SK-N-SH treated with all-trans-retinoic acid at 6 μM for 48 hours (cell line): ENCODE measurements around the gene SFI1.
"Not testable (repeated sequence)": the region's sequence is repeated elsewhere in the genome, so short reads cannot be mapped to it uniquely, and the experiment has no call there.

Experiments
- ATAC-seq: fragments of 200-7000 bp; cut with Tn5 transposase; 3 replicates; pipeline ENCODE4 v1.9.1; 2020; ENCODE audit warnings: mild to moderate bottlenecking, moderate library complexity
- ARNTL ChIP-seq: fragments of 450-650 bp; formaldehyde crosslinking; IDR thresholded peaks from 2 replicates; pipeline ENCODE4 v1.5.0; 2020; ENCODE audit warnings: low read depth, mild to moderate bottlenecking, moderate library complexity, borderline replicate concordance
- BACH2 ChIP-seq: fragments of 250-450 bp; sonication (Bioruptor Pico); IDR thresholded peaks from 2 replicates; pipeline ENCODE4 v1.9.0; 2021; ENCODE audit warnings: mild to moderate bottlenecking, borderline replicate concordance
- CREB5 ChIP-seq: fragments of 250-450 bp; sonication (Bioruptor Pico); IDR thresholded peaks from 2 replicates; pipeline ENCODE4 v1.5.1; 2020; ENCODE audit warnings: low read depth, mild to moderate bottlenecking, moderate library complexity
- CSDC2 ChIP-seq: fragments of 250-450 bp; sonication (Bioruptor Pico); IDR thresholded peaks from 2 replicates; pipeline ENCODE4 v1.5.0; 2020; ENCODE audit warnings: mild to moderate bottlenecking, moderate library complexity
- ESRRG ChIP-seq: fragments of 250-450 bp; sonication (Bioruptor Pico); IDR thresholded peaks from 2 replicates; pipeline ENCODE4 v1.6.1; 2021; ENCODE audit warnings: mild to moderate bottlenecking
- GLIS3 ChIP-seq: fragments of 250-450 bp; sonication (Bioruptor Pico); IDR thresholded peaks from 2 replicates; pipeline ENCODE4 v1.5.0; 2020; ENCODE audit warnings: mild to moderate bottlenecking, moderate library complexity
- ISL1 ChIP-seq: fragments of 250-450 bp; sonication (Bioruptor Pico); IDR thresholded peaks from 2 replicates; pipeline ENCODE4 v2.1.2; 2022; ENCODE audit warnings: mild to moderate bottlenecking, moderate library complexity
- OSR1 ChIP-seq: fragments of 250-450 bp; sonication (Bioruptor Pico); IDR thresholded peaks from 2 replicates; pipeline ENCODE4 v1.8.0; 2022; ENCODE audit warnings: moderate library complexity, mild to moderate bottlenecking, inconsistent platforms
- PPARA ChIP-seq: fragments of 250-450 bp; sonication (Bioruptor Pico); IDR thresholded peaks from 2 replicates; pipeline ENCODE4 v1.5.0; 2020; ENCODE audit warnings: mild to moderate bottlenecking, borderline replicate concordance
- RARB ChIP-seq: fragments of 250-450 bp; sonication (Bioruptor Pico); IDR thresholded peaks from 2 replicates; pipeline ENCODE4 v1.8.0; 2021; ENCODE audit warnings: mild to moderate bottlenecking, moderate library complexity
- TOX ChIP-seq: fragments of 250-450 bp; sonication (Bioruptor Pico); IDR thresholded peaks from 2 replicates; pipeline ENCODE4 v1.8.0; 2021; ENCODE audit warnings: mild to moderate bottlenecking, moderate library complexity, borderline replicate concordance
- ZFP3 ChIP-seq: fragments of 250-450 bp; sonication (Bioruptor Pico); IDR thresholded peaks from 2 replicates; pipeline ENCODE4 v1.5.0; 2020; ENCODE audit warnings: mild to moderate bottlenecking, moderate library complexity
- ZFP30 ChIP-seq: fragments of 450-650 bp; formaldehyde crosslinking; IDR thresholded peaks from 2 replicates; pipeline ENCODE4 v1.5.0; 2022; ENCODE audit warnings: mild to moderate bottlenecking, moderate library complexity
- ZNF565 ChIP-seq: fragments of 450-650 bp; formaldehyde crosslinking; conservative IDR thresholded peaks from 2 replicates; pipeline ENCODE4 v1.5.0; 2020; ENCODE audit warnings: low read depth, mild to moderate bottlenecking, moderate library complexity
- ZNF8 ChIP-seq: fragments of 450-650 bp; formaldehyde crosslinking; IDR thresholded peaks from 2 replicates; pipeline ENCODE4 v1.5.0; 2020; ENCODE audit warnings: mild to moderate bottlenecking, moderate library complexity
- TF ChIP-seq, protein P1 (sequence below): fragments of 250-450 bp; sonication (Bioruptor Pico); IDR thresholded peaks from 2 replicates; pipeline ENCODE4 v1.5.1; 2021; ENCODE audit warnings: mild to moderate bottlenecking, moderate library complexity
- TF ChIP-seq, protein P2 (sequence below): fragments of 250-450 bp; sonication (Bioruptor Pico); IDR thresholded peaks from 2 replicates; pipeline ENCODE4 v1.8.0; 2021; ENCODE audit warnings: low read depth, mild to moderate bottlenecking, moderate library complexity, borderline replicate concordance
- TF ChIP-seq, protein P3 (sequence below): fragments of 250-450 bp; sonication (Bioruptor Pico); IDR thresholded peaks from 2 replicates; pipeline ENCODE4 v1.5.0; 2020; ENCODE audit warnings: mild to moderate bottlenecking, moderate library complexity

Gene SFI1

GRCh38 chr22:31497148-31497938 is 1.0 kb downstream of the SFI1 start (continued):
- TF ChIP-seq CREB5 (CRISPR knock-in tag), result no peak
- no peak for TF ChIP-seq ZFP30 (CRISPR knock-in tag)
- TF ChIP-seq ZNF8 (CRISPR knock-in tag), result no peak

DNA sequence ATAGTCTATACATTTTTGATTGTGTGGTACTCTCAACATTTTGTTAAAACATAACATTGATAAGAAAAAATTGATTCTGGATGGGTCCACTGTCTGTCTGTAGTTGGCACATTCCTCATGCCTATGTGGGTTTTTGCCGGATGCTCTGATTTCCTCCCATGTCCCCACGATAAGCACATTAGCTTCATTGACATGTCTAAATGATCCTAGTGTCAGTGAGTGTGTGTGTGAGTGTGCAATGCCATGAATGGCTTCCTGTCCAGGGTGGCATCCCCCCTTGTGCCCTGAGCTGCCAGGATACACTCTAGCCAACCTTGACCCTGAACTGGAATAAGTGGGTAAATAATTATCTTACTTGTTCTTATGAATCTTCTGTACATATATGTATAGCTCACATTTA is 5.4 kb downstream of the SFI1 start:
- no peak for ATAC-seq
- TF ChIP-seq OSR1 (CRISPR knock-in tag), result no peak
- TF ChIP-seq ZFP3, result no peak

GRCh38 chr22:31503211-31503964 is 7.1 kb downstream of the SFI1 start:
- TF ChIP-seq BACH2 (CRISPR knock-in tag) (no peak), ARNTL (no peak), RARB (CRISPR knock-in tag) (no peak), ZNF565 (no peak), TOX (CRISPR knock-in tag) (no peak), ISL1 (CRISPR knock-in tag) (no peak)
- TF ChIP-seq, protein P1, sequence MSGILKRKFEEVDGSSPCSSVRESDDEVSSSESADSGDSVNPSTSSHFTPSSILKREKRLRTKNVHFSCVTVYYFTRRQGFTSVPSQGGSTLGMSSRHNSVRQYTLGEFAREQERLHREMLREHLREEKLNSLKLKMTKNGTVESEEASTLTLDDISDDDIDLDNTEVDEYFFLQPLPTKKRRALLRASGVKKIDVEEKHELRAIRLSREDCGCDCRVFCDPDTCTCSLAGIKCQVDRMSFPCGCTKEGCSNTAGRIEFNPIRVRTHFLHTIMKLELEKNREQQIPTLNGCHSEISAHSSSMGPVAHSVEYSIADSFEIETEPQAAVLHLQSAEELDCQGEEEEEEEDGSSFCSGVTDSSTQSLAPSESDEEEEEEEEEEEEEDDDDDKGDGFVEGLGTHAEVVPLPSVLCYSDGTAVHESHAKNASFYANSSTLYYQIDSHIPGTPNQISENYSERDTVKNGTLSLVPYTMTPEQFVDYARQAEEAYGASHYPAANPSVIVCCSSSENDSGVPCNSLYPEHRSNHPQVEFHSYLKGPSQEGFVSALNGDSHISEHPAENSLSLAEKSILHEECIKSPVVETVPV (CRISPR knock-in tag), result no peak
- ATAC-seq, result no peak

- ATAC-seq, result no peak
- TF ChIP-seq, protein P2, sequence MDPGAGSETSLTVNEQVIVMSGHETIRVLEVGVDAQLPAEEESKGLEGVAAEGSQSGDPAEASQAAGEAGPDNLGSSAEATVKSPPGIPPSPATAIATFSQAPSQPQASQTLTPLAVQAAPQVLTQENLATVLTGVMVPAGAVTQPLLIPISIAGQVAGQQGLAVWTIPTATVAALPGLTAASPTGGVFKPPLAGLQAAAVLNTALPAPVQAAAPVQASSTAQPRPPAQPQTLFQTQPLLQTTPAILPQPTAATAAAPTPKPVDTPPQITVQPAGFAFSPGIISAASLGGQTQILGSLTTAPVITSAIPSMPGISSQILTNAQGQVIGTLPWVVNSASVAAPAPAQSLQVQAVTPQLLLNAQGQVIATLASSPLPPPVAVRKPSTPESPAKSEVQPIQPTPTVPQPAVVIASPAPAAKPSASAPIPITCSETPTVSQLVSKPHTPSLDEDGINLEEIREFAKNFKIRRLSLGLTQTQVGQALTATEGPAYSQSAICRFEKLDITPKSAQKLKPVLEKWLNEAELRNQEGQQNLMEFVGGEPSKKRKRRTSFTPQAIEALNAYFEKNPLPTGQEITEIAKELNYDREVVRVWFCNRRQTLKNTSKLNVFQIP (CRISPR knock-in tag), result no peak
- TF ChIP-seq PPARA (no peak), ESRRG (no peak), CSDC2 (CRISPR knock-in tag) (no peak), GLIS3 (CRISPR knock-in tag) (no peak), ZNF8 (CRISPR knock-in tag) (no peak), RARB (CRISPR knock-in tag) (no peak), CREB5 (CRISPR knock-in tag) (no peak), ARNTL (no peak), ZFP30 (CRISPR knock-in tag) (no peak)
- TF ChIP-seq, protein P3, sequence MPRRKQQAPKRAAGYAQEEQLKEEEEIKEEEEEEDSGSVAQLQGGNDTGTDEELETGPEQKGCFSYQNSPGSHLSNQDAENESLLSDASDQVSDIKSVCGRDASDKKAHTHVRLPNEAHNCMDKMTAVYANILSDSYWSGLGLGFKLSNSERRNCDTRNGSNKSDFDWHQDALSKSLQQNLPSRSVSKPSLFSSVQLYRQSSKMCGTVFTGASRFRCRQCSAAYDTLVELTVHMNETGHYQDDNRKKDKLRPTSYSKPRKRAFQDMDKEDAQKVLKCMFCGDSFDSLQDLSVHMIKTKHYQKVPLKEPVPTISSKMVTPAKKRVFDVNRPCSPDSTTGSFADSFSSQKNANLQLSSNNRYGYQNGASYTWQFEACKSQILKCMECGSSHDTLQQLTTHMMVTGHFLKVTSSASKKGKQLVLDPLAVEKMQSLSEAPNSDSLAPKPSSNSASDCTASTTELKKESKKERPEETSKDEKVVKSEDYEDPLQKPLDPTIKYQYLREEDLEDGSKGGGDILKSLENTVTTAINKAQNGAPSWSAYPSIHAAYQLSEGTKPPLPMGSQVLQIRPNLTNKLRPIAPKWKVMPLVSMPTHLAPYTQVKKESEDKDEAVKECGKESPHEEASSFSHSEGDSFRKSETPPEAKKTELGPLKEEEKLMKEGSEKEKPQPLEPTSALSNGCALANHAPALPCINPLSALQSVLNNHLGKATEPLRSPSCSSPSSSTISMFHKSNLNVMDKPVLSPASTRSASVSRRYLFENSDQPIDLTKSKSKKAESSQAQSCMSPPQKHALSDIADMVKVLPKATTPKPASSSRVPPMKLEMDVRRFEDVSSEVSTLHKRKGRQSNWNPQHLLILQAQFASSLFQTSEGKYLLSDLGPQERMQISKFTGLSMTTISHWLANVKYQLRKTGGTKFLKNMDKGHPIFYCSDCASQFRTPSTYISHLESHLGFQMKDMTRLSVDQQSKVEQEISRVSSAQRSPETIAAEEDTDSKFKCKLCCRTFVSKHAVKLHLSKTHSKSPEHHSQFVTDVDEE (CRISPR knock-in tag), result no peak
Measured at GRCh38 chr22:31504282-31504681, 7.9 kb downstream of the SFI1 start.

DNA sequence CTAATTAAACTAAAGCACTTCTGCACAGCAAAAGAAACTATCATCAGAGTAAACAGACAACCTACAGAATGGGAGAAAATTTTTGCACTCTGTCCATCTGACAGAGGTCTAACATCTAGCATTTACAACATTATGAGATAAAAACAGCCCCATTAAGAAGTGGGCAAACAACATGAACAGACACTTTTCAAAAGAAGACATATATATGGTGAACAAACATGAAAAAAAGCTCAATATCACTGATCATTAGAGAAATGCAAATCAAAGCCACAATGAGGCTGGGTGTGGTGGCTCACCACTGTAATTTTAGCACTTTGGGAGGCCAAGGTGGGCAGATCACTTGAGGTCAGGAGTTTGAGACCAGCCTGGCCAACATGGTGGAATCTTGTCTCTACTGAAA is 11.2 kb downstream of the SFI1 start:
- ATAC-seq, result not testable (repeated sequence)
